ENCODE results near the gene IRX4. TPM values are rescaled to one million over a fixed set of nuclear protein-coding genes. Genes with fewer than 3 reads are reported as not detected.
A peak's percentile ranks its signal among the peaks of the same experiment; 100 is the strongest.

The IRX4 gene
- total RNA-seq, 8 experiments from 2014 or later, result 0.11 to 0.43 (median 0.24) TPM; not detected in 5

DNA sequence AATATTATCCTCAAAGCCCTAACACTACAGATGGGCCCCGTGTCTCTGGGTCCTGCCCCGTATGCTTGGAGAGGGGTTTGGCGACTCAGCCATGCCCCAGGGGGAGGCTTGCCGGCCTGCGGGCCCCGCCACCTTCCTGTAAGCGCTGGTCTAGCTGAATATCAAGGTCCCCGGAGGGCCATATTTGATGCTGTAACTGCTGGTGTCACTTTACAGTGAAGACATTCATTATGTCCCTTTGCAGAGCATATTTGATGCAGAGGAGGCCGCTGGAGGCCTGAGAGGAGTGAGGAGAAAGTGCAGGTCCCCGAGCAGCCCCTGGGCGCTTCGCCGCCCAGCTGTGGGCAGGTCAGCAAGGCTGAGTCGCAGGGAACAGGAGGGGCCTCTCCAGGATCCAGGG lies 16.8 kb downstream of the IRX4 start:
- in situ Hi-C loops (cut with MboI; ENCODE audit: low pct_unique_long_range_greater_than_20kb in 2 of 9, low sequenced_read_pairs in 9 of 9, unreplicated experiment in 9 of 9), result no loop called here
- Histone ChIP-seq H3K4me3 (no peak overlapping the region), H3K4me1 (replicated peaks in 1 of 2) (no peaks in the 10 kb centered on the region), H3K27ac (no peak overlapping the region)
- 24 to 80% (median 71%) methylated on average over 1 to 9 of the region's 14 CpGs; no CpG with 5 or more reads in 5 of the 10 experiments for WGBS, 10 experiments
- ATAC-seq (replicated peaks in 6 of 8), result no peak

DNA sequence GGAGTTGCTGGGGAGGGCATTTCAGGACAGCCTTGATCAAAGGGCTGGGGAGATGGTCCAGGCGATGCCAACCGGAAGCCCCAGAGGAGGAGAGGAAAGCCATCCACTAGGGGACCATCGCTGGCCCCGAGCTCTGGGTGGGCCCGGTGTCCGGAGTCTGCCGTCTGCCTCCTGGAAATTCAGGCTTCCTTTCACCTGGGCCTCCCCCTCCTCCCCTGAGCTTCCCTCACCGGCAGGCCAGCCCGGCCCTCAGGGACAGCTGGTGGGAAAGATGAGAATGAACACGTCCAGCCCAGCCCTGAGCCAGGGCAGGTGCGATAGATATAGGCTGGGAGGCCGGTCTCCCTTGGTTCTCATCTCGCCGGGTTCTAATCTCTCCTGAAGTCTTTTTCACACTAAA lies 17.2 kb downstream of the IRX4 start:
- H3K27ac ChIP-seq, result no peak overlapping the region
- in situ Hi-C loops (cut with MboI; ENCODE audit: low pct_unique_long_range_greater_than_20kb in 2 of 9, low sequenced_read_pairs in 9 of 9, unreplicated experiment in 9 of 9), result no loop called here
- no peak for ATAC-seq (replicated peaks in 6 of 8)
- H3K4me1 ChIP-seq (replicated peaks in 1 of 2), result no peaks in the 10 kb centered on the region
- H3K4me3 ChIP-seq, result no peak overlapping the region
- WGBS, 10 experiments, result 47 to 100% (median 86%) methylated on average over 1 to 11 of the region's 14 CpGs; no CpG with 5 or more reads in 4 of the 10 experiments

DNA sequence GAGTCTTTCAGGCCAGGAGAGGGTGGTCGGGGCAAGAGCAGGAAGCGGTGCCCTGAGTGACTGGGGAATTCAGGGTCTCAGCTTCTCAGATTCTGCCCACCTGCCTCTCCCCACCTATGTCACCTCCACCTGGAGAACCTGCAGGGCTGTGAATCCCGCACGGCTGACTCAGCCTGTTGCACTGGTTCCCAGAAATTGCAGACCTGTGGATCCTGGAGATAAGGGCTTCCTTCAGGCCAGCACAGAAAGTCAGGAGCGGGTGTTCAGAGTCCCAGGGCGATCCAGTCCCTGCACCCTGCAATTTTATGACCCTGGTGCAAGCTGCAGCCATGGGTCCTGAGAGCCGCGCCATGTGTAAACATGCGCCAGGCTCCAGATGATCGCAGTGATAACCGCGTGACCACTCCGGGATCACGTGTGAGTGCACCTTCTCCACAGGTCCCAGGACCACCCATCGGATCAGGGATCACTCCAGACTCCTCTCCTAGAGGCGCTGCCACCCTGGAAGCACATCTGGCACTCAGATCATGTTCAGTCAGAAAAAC lies 17.8 kb downstream of the IRX4 start:
- Histone ChIP-seq H3K27ac (no peak overlapping the region), H3K4me1 (replicated peaks in 1 of 2) (no peaks in the 10 kb centered on the region), H3K4me3 (no peak overlapping the region)
- ATAC-seq (replicated peaks in 6 of 8), result no peak
- in situ Hi-C loops (cut with MboI; ENCODE audit: low pct_unique_long_range_greater_than_20kb in 2 of 9, low sequenced_read_pairs in 9 of 9, unreplicated experiment in 9 of 9), result no loop called here
- WGBS, 10 experiments, result 57 to 100% (median 90%) methylated on average over 4 to 11 of the region's 16 CpGs; no CpG with 5 or more reads in 5 of the 10 experiments

DNA sequence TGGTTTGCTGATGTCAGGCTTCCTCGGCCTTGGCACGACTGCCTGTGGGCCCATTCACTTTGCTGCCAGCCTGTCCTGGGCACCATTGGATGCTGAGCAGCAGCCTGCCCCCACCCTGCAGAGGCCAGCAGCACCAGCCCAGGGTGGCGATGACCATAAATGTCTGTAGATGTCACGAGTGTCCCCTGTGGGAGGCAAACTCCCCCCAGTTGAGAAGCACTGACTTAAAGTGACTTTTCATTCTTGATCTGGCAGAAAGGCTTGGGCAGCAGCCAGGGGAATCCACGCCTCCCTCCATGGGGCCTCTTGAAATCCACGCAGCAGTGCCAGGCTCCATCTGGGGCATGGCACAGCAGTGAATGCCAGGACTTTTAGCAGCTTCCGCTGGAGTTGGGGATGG lies 21.8 kb downstream of the IRX4 start:
- peak in 3 of 8 experiments; percentile 14 to 39 (median 22) for ATAC-seq (replicated peaks in 6 of 8)
- in situ Hi-C loops (cut with MboI; ENCODE audit: low pct_unique_long_range_greater_than_20kb in 2 of 9, low sequenced_read_pairs in 9 of 9, unreplicated experiment in 9 of 9), result no loop called here
- WGBS, 10 experiments, result 70 to 100% (median 82%) methylated on average over 1 to 3 of the region's 7 CpGs; no CpG with 5 or more reads in 5 of the 10 experiments
- H3K4me3 ChIP-seq, result no peak overlapping the region
- H3K27ac ChIP-seq, result no peak overlapping the region
- H3K4me1 ChIP-seq (replicated peaks in 1 of 2), result peaks cover 0 to 3% of the 10 kb centered on the region in 2 donors

DNA sequence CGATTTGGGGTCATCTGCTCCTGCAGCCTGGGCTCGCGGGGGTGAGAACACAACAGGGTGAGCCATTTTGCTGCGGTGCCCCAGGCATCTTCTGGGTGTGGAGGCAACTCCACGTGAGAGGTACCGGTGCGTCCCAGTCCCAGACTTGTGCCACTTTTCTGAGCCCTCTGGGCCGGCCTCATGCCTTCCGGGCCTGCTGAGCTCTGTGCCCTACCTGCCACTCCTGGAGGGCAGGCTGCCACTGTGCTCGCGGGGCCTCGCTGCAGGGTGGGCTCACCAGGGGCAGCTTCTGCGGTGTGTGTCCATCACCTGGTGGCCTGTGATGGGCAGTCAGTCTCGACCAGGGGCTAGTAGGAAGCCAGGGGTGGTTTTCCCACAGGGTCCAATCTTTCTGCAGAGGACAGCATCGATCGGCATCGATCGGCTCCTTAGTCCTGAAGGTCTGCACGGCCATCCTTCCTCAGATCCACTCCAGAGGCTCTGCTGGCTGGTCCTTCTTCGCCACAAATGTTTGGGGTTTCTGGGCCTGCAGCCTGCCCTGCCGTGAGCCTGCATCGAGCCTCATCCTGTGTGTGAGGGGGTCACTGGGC lies 22.6 kb downstream of the IRX4 start:
- peaks cover 0 to 9% of the 10 kb centered on the region in 2 donors for H3K4me1 ChIP-seq (replicated peaks in 1 of 2)
- no peak overlapping the region for H3K4me3 ChIP-seq
- in situ Hi-C loops (cut with MboI; ENCODE audit: low pct_unique_long_range_greater_than_20kb in 2 of 9, low sequenced_read_pairs in 9 of 9, unreplicated experiment in 9 of 9), result no loop called here
- 60 to 100% (median 80%) methylated on average over 1 to 7 of the region's 22 CpGs; no CpG with 5 or more reads in 4 of the 10 experiments for WGBS, 10 experiments
- no peak for ATAC-seq (replicated peaks in 6 of 8)
- no peak overlapping the region for H3K27ac ChIP-seq

DNA sequence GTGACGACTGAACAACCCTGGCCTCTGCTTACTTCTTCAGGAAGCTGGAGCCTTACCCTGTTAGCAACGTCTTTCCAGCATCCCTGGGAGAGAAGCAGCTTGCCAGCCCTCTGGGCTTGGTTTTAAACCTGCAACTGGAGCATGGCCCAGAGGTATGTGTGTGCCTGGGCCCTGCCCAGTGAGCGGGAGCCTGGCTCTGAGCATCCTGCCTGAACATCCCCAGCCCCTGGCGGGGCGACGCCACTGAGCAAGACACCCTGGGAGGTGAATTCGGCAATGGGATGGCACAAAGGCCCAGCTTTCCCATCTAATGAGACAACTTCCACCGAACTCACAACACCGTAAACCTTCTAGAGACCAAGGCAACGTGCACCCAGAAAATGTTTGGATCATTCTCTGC lies 23.6 kb downstream of the IRX4 start:
- Histone ChIP-seq H3K27ac (no peak overlapping the region), H3K4me3 (no peak overlapping the region), H3K4me1 (replicated peaks in 1 of 2) (peaks cover 0 to 11% of the 10 kb centered on the region in 2 donors)
- WGBS, 10 experiments, result 60 to 95% (median 78%) methylated on average over 1 to 4 of the region's 10 CpGs; no CpG with 5 or more reads in 6 of the 10 experiments
- in situ Hi-C loops (cut with MboI; ENCODE audit: low pct_unique_long_range_greater_than_20kb in 2 of 9, low sequenced_read_pairs in 9 of 9, unreplicated experiment in 9 of 9), result no loop called here
- no peak for ATAC-seq (replicated peaks in 6 of 8)

DNA sequence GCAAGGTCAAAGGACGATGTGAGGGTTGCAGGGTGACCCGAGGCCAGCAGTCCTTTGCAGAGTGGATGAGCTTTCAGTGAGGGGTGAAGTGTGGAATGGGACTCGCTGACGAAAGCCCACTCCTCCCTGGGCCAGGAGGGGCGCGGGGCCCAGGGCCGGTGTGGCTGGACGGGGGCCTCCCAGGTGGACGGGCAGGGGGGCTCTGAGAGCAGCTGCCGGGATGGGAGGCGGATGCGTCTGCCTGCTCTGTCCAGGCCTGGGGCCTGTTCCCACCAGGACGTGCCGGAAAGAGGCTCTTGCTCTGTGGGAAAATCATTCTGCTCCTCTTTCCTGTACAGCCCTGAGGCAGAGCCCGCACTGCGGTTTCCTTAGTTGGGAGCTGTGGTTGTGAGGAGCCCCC lies 24.3 kb downstream of the IRX4 start:
- no peak overlapping the region for H3K27ac ChIP-seq
- no peak overlapping the region for H3K4me3 ChIP-seq
- ATAC-seq (replicated peaks in 6 of 8), result no peak
- WGBS, 10 experiments, result 80 to 87% methylated on average over 2 to 3 of the region's 16 CpGs; no CpG with 5 or more reads in 8 of the 10 experiments
- in situ Hi-C loops (cut with MboI; ENCODE audit: low pct_unique_long_range_greater_than_20kb in 2 of 9, low sequenced_read_pairs in 9 of 9, unreplicated experiment in 9 of 9), result no loop called here
- peaks cover 0 to 11% of the 10 kb centered on the region in 2 donors for H3K4me1 ChIP-seq (replicated peaks in 1 of 2)

DNA sequence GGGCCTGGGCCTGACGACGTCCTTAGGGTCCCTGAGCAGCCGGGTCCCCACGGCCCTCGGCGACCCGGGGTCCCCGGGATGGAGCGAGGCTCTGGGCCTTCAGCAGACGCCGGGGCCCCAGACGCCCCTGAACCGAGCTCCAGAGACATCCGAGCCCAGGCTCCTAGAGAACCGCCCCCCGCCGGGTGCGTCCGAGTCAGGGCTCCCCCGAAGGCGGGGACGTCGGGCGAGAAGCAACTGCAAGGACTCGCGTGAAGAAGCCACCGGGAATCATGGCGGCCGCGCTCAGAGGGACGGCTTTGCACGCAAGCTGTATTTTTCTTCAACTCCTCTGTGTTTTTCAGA lies 25.5 kb downstream of the IRX4 start:
- Histone ChIP-seq H3K4me3 (no peak overlapping the region), H3K4me1 (replicated peaks in 1 of 2) (peaks cover 0 to 11% of the 10 kb centered on the region in 2 donors), H3K27ac (no peak overlapping the region)
- WGBS, 10 experiments, result 80 to 98% (median 85%) methylated on average over 4 to 9 of the region's 32 CpGs; no CpG with 5 or more reads in 7 of the 10 experiments
- no peak for ATAC-seq (replicated peaks in 6 of 8)
- in situ Hi-C loops (cut with MboI; ENCODE audit: low pct_unique_long_range_greater_than_20kb in 2 of 9, low sequenced_read_pairs in 9 of 9, unreplicated experiment in 9 of 9), result no loop called here

DNA sequence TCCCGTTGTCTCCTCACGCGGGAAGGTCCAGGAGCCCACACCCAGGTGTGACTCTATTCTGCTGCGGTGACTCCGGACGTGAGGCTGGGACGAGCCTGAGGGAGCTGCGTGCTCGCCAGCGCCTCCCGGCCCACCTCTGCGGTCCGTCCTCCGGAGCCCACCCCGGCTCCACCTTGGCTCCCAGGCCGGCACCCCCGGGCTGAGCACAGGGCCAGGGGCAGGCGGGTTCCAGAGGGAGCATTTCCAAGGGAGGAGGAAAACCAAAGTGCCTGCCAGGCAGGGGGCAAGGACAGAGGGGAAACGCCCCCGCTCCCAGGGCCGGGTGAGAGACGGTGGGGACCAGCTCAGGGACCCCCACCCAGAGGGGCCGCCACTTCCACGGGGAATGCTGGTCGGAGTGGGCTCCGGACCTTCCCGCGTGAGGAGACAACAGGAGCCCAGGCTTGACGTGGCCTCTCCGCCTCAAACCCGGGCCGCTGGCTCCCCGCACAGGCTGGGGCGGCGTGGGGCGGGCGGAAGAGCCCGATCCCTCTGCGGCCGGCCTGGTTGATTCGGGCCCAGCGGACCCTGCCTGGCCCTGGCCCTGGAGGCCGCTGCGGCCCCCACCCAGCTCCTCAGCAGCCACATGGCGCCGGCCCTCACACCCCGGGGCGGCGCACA lies 26.0 kb downstream of the IRX4 start:
- Histone ChIP-seq H3K4me1 (replicated peaks in 1 of 2) (peaks cover under 1 to 13% of the 10 kb centered on the region in 2 donors), H3K27ac (no peak overlapping the region), H3K4me3 (no peak overlapping the region)
- in situ Hi-C loops (cut with MboI; ENCODE audit: low pct_unique_long_range_greater_than_20kb in 2 of 9, low sequenced_read_pairs in 9 of 9, unreplicated experiment in 9 of 9), result no loop called here
- ATAC-seq (replicated peaks in 6 of 8), result no peak
- WGBS, 10 experiments, result 72 to 100% (median 87%) methylated on average over 2 to 5 of the region's 49 CpGs; no CpG with 5 or more reads in 6 of the 10 experiments

DNA sequence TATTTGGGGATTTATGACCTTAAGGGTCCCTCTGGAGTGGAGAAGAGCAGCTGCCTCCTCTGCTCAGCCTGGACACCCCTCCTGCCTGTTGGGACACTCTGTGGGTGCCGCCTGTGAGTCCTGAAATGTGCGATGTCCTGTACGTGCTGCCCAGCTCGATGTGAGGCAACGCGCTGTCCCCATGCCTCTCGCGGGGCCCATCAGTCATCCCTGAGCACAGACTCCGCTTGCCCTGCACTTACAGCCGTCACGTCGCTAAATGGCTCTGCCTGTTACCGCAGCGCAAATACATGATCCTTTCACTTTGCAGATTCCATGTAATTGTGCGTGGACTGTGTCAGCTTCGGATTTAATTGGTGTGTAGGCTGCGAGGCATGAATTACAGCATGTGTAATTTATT lies 27.1 kb downstream of the IRX4 start:
- 16 to 67% (median 44%) methylated on average over 4 to 17 of the region's 17 CpGs; no CpG with 5 or more reads in 2 of the 10 experiments for whole genome bisulfite sequencing, 10 experiments
- in situ Hi-C loops (cut with MboI; ENCODE audit: low pct_unique_long_range_greater_than_20kb in 2 of 9, low sequenced_read_pairs in 9 of 9, unreplicated experiment in 9 of 9), result no loop called here
- peak in 5 of 8 experiments; percentile 71 to 88 (median 86) for ATAC-seq (replicated peaks in 6 of 8)
- Histone ChIP-seq H3K27ac (no peak overlapping the region), H3K4me3 (no peak overlapping the region), H3K4me1 (replicated peaks in 1 of 2) (peaks cover 5 to 21% of the 10 kb centered on the region in 2 donors)

DNA sequence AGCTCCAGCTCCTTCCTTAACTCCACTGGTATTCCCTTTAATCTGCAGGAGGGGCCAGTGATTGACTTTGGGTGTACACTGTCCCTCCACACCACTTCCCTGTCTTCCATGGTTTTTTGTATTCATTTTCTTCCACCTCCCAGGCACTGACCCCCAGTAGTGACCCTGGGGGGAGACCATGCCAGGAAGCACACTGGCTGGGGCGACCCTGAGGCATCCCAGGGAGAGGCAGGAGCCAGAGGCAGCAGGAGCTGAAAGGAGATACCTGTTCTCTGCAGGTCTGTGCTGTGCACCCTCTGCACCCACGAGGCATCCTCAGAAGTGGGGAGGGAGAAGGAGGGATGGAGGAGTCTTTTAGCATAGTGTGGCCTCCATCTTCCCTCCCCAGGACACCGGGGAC lies 27.6 kb downstream of the IRX4 start:
- in situ Hi-C loops (cut with MboI; ENCODE audit: low pct_unique_long_range_greater_than_20kb in 2 of 9, low sequenced_read_pairs in 9 of 9, unreplicated experiment in 9 of 9), result no loop called here
- WGBS, 10 experiments, result 0 to 40% (median 14%) methylated on average over 1 to 2 of the region's 3 CpGs; no CpG with 5 or more reads in 5 of the 10 experiments
- H3K4me1 ChIP-seq (replicated peaks in 1 of 2), result peaks cover 5 to 21% of the 10 kb centered on the region in 2 donors
- no peak for ATAC-seq (replicated peaks in 6 of 8)
- no peak overlapping the region for H3K4me3 ChIP-seq
- no peak overlapping the region for H3K27ac ChIP-seq

DNA sequence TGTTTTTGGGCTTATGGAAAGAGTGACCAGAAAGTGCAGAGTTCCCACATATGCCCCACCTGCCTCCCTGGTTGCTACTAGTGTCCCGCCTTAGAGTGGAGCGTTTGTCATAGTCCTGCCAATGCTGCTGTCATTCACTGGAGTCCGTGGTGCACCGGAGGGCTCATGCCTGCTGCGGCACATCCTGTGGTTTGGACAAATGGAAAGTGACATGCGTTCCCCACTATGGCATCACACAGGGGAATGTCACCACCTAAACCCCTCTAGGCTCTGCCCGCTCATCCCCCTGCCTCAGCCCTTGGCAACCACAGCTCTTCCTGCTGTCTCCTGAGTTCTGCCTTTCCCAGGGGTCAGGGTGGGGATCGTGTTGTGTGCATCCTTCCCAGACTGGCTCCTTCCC lies 29.2 kb downstream of the IRX4 start:
- no peak overlapping the region for H3K4me3 ChIP-seq
- no peak for ATAC-seq (replicated peaks in 6 of 8)
- WGBS, 10 experiments, result 0 to 40% methylated on average over 1 of the region's 8 CpGs; no CpG with 5 or more reads in 8 of the 10 experiments
- H3K27ac ChIP-seq, result no peak overlapping the region
- in situ Hi-C loops (cut with MboI; ENCODE audit: low pct_unique_long_range_greater_than_20kb in 2 of 9, low sequenced_read_pairs in 9 of 9, unreplicated experiment in 9 of 9), result no loop called here
- peaks cover 5 to 21% of the 10 kb centered on the region in 2 donors for H3K4me1 ChIP-seq (replicated peaks in 1 of 2)

DNA sequence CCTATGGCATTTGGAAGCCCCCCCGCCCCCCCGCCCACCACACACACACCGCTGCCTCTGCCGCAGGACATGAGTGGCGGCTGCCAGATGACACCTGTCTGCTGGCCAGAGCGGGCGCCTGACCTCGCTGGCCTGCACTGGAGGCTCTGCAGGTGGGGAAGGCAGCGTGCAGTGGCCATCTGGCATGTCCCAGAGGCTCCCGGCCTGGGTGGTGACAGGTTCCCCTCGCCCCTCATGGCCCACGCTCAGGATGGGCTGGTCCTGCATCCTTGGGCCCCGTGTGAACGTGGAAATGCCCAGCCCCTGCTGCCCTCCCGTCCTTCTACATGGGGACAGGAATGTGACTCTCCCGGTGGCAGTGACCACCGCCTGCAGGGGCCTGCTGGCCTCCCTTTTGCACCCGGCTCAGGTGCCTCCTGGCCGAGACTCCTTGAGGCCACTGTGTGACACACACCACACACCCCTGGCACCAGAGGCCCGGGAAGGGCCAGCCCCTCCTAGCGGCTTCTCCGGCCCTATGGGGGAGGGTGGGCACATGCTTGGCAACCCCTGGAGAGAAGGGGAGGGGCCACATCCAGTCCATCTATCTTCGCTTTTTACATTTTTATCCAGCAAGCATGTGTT lies 30.3 kb downstream of the IRX4 start:
- H3K27ac ChIP-seq, result no peak overlapping the region
- peaks cover 5 to 21% of the 10 kb centered on the region in 2 donors for H3K4me1 ChIP-seq (replicated peaks in 1 of 2)
- no peak for ATAC-seq (replicated peaks in 6 of 8)
- 44 to 100% (median 77%) methylated on average over 1 to 3 of the region's 23 CpGs; no CpG with 5 or more reads in 6 of the 10 experiments for WGBS, 10 experiments
- H3K4me3 ChIP-seq, result no peak overlapping the region
- in situ Hi-C loops (cut with MboI; ENCODE audit: low pct_unique_long_range_greater_than_20kb in 2 of 9, low sequenced_read_pairs in 9 of 9, unreplicated experiment in 9 of 9), result no loop called here

Data from motor neuron (in vitro differentiated cells).